Tibial nerve (tissue), 4 donors: ENCODE results near the gene ARL5A. TPM values are rescaled to one million over a fixed set of nuclear protein-coding genes. Genes with fewer than 3 reads are reported as not detected.
A peak's percentile ranks its signal among the peaks of the same experiment; 100 is the strongest.

ENCODE experiments used
- DNase-seq, 2 donors: peaks; one replicate each; pipeline ENCODE4 v3.0.0-alpha.2; 2019; ENCODE audit warnings: low spot score in 2 of 2
- H3K27ac ChIP-seq, 4 donors: fragments of 200-600 bp; sonication (generic) in 3 of 4; one replicate each; pipeline ENCODE4 v1.5.1; 2017 to 2019; ENCODE audit warnings: mild to moderate bottlenecking in 1 of 4
- H3K27me3 ChIP-seq, 2 donors: fragments of 200-600 bp; sonication (generic) in 1 of 2; one replicate each; pipeline versions ENCODE4 v1.5.1 to v1.6.0; 2017 to 2019
- H3K36me3 ChIP-seq, 3 donors: fragments of 200-600 bp; sonication (generic); one replicate each; pipeline ENCODE4 v1.5.1; 2018 to 2019
- H3K4me1 ChIP-seq, 4 donors: fragments of 200-600 bp; sonication (generic) in 3 of 4; one replicate each; pipeline ENCODE4 v1.5.1; 2017 to 2019
- H3K4me3 ChIP-seq, 4 donors: fragments of 200-600 bp; sonication (generic) in 3 of 4; one replicate each; pipeline ENCODE4 v1.5.1; 2017 to 2019; ENCODE audit warnings: mild to moderate bottlenecking in 1 of 4, moderate library complexity in 1 of 4
- H3K9me3 ChIP-seq, 4 donors: fragments of 200-600 bp; sonication (generic) in 3 of 4; one replicate each; pipeline ENCODE4 v1.5.1; 2017 to 2019
- EP300 ChIP-seq, 2 donors: sonication (generic); formaldehyde crosslinking; IDR thresholded peaks; one replicate each; pipeline ENCODE4 v1.6.1; 2017; ENCODE audit warnings: antibody characterized with exemption in 2 of 2, mild to moderate bottlenecking in 1 of 2
- POLR2A ChIP-seq, 2 donors: fragments of 450-650 bp; IDR thresholded peaks; one replicate each; pipeline ENCODE4 v1.6.1; 2017; ENCODE audit warnings: antibody characterized with exemption in 2 of 2, mild to moderate bottlenecking in 2 of 2, moderate library complexity in 2 of 2
- WGBS, 2 donors: methylation state at CpG; one replicate each; pipeline ENCODE4 v1.1.5; 2018; 5-methylcytosine and 5-hydroxymethylcytosine counted together
- total RNA-seq, 4 donors: library from RNA; depleted of rRNA; stranded (reverse); fragments of >200 nt; gene quantifications; one replicate each; pipeline ENCODE4 v1.1.0, GENCODE V29; 2016
- TF ChIP-seq, protein P1 (sequence below), 5 experiments: fragments of 200-600 bp in 3 of 5; fragments of 450-650 bp in 2 of 5; sonication (generic) in 3 of 5; IDR thresholded peaks; one replicate each; pipeline ENCODE4 v1.5.1; 2016 to 2019; ENCODE audit warnings: antibody characterized with exemption in 5 of 5, mild to moderate bottlenecking in 3 of 5, moderate library complexity in 2 of 5

Gene ARL5A
- total RNA-seq, 4 donors from 2014 or later, result 21.6 to 40.2 (median 29.9) TPM

DNA sequence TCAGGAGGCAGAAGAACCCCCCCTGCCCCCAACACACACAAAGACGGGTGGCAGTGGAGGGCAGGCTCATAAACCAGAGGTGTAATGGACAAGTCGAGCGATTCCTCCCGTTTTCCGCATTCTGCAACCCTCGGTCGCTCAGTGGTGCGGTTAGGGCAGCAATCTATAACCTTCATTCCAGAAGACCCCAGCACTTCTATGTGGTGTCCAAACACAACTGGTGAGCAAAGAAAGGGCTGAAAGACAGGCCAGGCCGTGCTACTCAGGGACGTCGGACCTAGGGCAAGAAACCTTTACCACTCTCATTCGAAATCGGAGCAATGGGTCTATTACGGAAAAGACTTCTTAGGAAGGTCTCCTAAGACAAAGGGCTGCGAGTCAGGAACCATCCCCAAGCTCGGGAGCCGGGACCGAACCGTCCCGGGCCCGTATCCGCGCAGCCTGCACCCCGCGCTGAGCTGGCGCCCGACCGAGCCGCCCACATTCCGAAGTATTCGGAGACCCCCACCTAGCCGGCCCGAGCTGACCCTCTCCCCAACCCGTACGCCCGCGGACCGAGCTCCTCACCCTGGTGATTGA, 568 bp downstream of the ARL5A start:
- Histone ChIP-seq H3K27me3 (no peaks in the 10 kb centered on the region), H3K27ac (peak overlapping the region; percentile 82 to 90 (median 90)), H3K4me3 (peak overlapping the region; percentile 72 to 99 (median 82)), H3K4me1 (peaks cover 0 to 47% (median 11%) of the 10 kb centered on the region in 4 donors), H3K36me3 (no peaks in the 10 kb centered on the region), H3K9me3 (no peaks in the 10 kb centered on the region)
- 0% methylated on average over 15 to 36 of the region's 38 CpGs for WGBS, 2 donors
- DNase-seq, result peak in 1 of 2 donors; percentile 25
- no peak for TF ChIP-seq EP300 (IDR thresholded peaks at IDR 0.05)
- TF ChIP-seq, protein P1, sequence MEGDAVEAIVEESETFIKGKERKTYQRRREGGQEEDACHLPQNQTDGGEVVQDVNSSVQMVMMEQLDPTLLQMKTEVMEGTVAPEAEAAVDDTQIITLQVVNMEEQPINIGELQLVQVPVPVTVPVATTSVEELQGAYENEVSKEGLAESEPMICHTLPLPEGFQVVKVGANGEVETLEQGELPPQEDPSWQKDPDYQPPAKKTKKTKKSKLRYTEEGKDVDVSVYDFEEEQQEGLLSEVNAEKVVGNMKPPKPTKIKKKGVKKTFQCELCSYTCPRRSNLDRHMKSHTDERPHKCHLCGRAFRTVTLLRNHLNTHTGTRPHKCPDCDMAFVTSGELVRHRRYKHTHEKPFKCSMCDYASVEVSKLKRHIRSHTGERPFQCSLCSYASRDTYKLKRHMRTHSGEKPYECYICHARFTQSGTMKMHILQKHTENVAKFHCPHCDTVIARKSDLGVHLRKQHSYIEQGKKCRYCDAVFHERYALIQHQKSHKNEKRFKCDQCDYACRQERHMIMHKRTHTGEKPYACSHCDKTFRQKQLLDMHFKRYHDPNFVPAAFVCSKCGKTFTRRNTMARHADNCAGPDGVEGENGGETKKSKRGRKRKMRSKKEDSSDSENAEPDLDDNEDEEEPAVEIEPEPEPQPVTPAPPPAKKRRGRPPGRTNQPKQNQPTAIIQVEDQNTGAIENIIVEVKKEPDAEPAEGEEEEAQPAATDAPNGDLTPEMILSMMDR (IDR thresholded peaks at IDR 0.05), result no peak
- TF ChIP-seq POLR2A (IDR thresholded peaks at IDR 0.05), result no peak

GRCh38 chr2:151826737-151827157, 1.5 kb downstream of the ARL5A start:
- no peaks in the 10 kb centered on the region for H3K36me3 ChIP-seq
- peak in 1 of 2 donors; percentile 11 for DNase-seq
- peaks cover 0 to 53% (median 16%) of the 10 kb centered on the region in 4 donors for H3K4me1 ChIP-seq
- H3K4me3 ChIP-seq, result peak overlapping the region; percentile 72 to 99 (median 82)
- H3K27me3 ChIP-seq, result no peaks in the 10 kb centered on the region
- 27 to 40% methylated on average over 6 of the region's 6 CpGs for WGBS, 2 donors
- peak overlapping the region in 3 of 4 donors; percentile 82 to 90 (median 89) for H3K27ac ChIP-seq
- TF ChIP-seq EP300 (IDR thresholded peaks at IDR 0.05) (no peak), POLR2A (IDR thresholded peaks at IDR 0.05) (no peak)
- TF ChIP-seq, protein P1 (IDR thresholded peaks at IDR 0.05), result no peak
- no peaks in the 10 kb centered on the region for H3K9me3 ChIP-seq

GRCh38 chr2:151824886-151825285, 3.3 kb downstream of the ARL5A start:
- TF ChIP-seq, protein P1 (IDR thresholded peaks at IDR 0.05), result no peak
- TF ChIP-seq EP300 (IDR thresholded peaks at IDR 0.05), result no peak
- TF ChIP-seq POLR2A (IDR thresholded peaks at IDR 0.05), result no peak
- H3K4me3 ChIP-seq, result no peak overlapping the region
- no peaks in the 10 kb centered on the region for H3K27me3 ChIP-seq
- no peaks in the 10 kb centered on the region for H3K36me3 ChIP-seq
- no peak overlapping the region for H3K27ac ChIP-seq
- 61 to 63% methylated on average over 2 of the region's 2 CpGs for WGBS, 2 donors
- DNase-seq, result no peak
- no peaks in the 10 kb centered on the region for H3K9me3 ChIP-seq
- peaks cover 0 to 57% (median 20%) of the 10 kb centered on the region in 4 donors for H3K4me1 ChIP-seq

DNA sequence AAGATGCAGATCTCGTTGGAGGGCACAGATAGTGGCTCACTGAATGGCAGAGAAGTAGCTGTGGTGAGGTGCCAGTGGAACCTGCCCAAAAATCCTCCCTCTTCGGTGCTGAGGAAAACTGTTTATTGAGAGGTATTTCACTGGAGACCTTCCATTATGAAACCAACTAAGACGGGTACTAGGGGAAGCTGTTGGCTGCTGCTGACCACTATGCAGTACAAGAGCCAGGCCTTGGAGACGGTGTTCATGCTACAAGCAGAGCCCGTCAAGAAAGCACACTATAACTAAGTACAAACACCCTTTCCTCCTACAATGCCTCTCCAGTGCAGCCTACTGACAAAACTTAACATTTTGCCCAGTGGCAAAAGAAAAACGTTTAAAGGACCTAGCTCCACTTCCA, 4.6 kb downstream of the ARL5A start:
- no peak overlapping the region for H3K27ac ChIP-seq
- H3K4me3 ChIP-seq, result no peak overlapping the region
- WGBS, 2 donors, result 41% methylated on average over 6 of the region's 6 CpGs

GRCh38 chr2:151819920-151820319, 8.3 kb downstream of the ARL5A start:
- no peak overlapping the region for H3K4me3 ChIP-seq
- 97 to 98% methylated on average over 2 of the region's 2 CpGs for WGBS, 2 donors
- H3K4me1 ChIP-seq, result peaks cover 0 to 39% (median 13%) of the 10 kb centered on the region in 4 donors
- H3K27ac ChIP-seq, result no peak overlapping the region
- TF ChIP-seq POLR2A (IDR thresholded peaks at IDR 0.05), result no peak
- TF ChIP-seq, protein P1 (IDR thresholded peaks at IDR 0.05), result no peak
- no peak for TF ChIP-seq EP300 (IDR thresholded peaks at IDR 0.05)
- peaks cover 0 to 1% (median 0%) of the 10 kb centered on the region in 3 donors for H3K36me3 ChIP-seq
- no peak for DNase-seq
- H3K27me3 ChIP-seq, result no peaks in the 10 kb centered on the region
- H3K9me3 ChIP-seq, result no peaks in the 10 kb centered on the region

More for the DNA sequence above, 4.6 kb downstream of the ARL5A start:
- Histone ChIP-seq H3K9me3 (no peaks in the 10 kb centered on the region), H3K36me3 (no peaks in the 10 kb centered on the region), H3K4me1 (peaks cover 0 to 53% (median 17%) of the 10 kb centered on the region in 4 donors), H3K27me3 (no peaks in the 10 kb centered on the region)
- no peak for TF ChIP-seq POLR2A (IDR thresholded peaks at IDR 0.05)
- no peak for TF ChIP-seq EP300 (IDR thresholded peaks at IDR 0.05)
- TF ChIP-seq, protein P1 (IDR thresholded peaks at IDR 0.05), result no peak
- no peak for DNase-seq
